ENCODE measurements around the gene TMEM215. TPM values are rescaled to one million over a fixed set of nuclear protein-coding genes. Genes with fewer than 3 reads are reported as not detected.

TMEM215 gene
- total RNA-seq, 1 experiment from 2014 or later, result not detected

DNA sequence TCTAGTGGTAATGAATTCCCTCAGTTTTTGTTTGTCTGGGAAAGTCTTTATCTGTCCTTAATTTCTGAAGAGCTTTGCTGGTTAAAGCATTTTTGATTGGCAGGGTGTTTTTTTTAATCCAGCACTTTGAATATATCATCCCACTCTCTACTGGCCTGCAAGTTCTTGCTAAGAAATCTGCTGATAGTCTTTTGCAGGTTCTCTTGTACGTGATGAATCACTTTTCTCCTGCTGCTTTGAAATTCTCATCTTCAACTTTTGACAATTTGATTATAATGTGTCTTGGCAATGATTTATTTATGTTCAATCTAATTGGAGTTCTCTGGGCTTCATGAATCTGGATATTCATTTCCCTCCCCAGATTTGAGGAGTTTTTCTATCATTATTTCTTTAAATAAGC is 8.1 kb upstream of the TMEM215 start:
- Histone ChIP-seq H3K27ac (ENCODE audit: low read length) (no peak overlapping the region), H3K9me3 (ENCODE audit: control insufficient read depth, insufficient read depth, low read depth, low read length) (no peaks in the 10 kb centered on the region), H3K36me3 (ENCODE audit: control insufficient read depth, insufficient read depth, low read length) (no peaks in the 10 kb centered on the region), H3K4me3 (ENCODE audit: low read depth in 2 of 2, low read length in 2 of 2) (no peak overlapping the region), H3K27me3 (ENCODE audit: control insufficient read depth, insufficient read depth, low read length) (peaks cover 5% of the 10 kb centered on the region; the same call in 1 of the 2 replicates), H3K4me1 (ENCODE audit: control insufficient read depth, insufficient read depth, low read length) (no peaks in the 10 kb centered on the region)
- ChIA-PET POLR2A (no interaction called here), CTCF (no interaction called here)
- DNase-seq (ENCODE audit: low read depth, low spot score) (no peak), ATAC-seq (no peak)
- TF ChIP-seq, protein P1, sequence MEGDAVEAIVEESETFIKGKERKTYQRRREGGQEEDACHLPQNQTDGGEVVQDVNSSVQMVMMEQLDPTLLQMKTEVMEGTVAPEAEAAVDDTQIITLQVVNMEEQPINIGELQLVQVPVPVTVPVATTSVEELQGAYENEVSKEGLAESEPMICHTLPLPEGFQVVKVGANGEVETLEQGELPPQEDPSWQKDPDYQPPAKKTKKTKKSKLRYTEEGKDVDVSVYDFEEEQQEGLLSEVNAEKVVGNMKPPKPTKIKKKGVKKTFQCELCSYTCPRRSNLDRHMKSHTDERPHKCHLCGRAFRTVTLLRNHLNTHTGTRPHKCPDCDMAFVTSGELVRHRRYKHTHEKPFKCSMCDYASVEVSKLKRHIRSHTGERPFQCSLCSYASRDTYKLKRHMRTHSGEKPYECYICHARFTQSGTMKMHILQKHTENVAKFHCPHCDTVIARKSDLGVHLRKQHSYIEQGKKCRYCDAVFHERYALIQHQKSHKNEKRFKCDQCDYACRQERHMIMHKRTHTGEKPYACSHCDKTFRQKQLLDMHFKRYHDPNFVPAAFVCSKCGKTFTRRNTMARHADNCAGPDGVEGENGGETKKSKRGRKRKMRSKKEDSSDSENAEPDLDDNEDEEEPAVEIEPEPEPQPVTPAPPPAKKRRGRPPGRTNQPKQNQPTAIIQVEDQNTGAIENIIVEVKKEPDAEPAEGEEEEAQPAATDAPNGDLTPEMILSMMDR (IDR thresholded peaks at IDR 0.05), result no peak
- no peak for TF ChIP-seq TCF7L2 (IDR thresholded peaks at IDR 0.05; ENCODE audit: low read depth, low read length)
- TF ChIP-seq POLR2AphosphoS5 (IDR thresholded peaks at IDR 0.05; ENCODE audit: low read depth, low read length), result no peak
- in situ Hi-C loops (cut with HindIII; ENCODE audit: low pct_unique_long_range_greater_than_20kb, low sequenced_read_pairs), result no loop called here
- BruUV-seq (replicated peaks), result no TSS peak
- intact Hi-C loops (cut with micrococcal nuclease; ENCODE audit: unreplicated experiment), result no loop called here

DNA sequence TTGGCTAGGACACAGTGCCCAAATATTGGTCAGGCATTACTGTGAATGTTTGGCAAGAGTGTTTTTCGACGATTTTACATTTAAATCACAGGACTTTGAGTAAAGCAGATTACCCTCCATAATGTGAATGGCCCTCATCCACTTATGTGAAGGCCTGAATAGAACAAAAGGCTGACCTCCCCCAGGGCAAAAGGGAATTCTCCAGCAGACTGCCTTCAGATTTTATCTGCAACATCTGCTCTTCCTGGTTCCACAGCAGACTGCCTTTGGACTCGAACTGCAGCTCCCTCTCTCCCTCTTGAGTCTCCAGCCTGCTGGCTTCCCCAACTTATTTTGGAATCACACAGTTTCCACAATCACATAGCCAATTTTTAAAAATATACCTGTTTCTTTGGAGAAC is 7.1 kb upstream of the TMEM215 start:
- CTCF ChIA-PET, result no interaction called here
- no peaks in the 10 kb centered on the region for H3K36me3 ChIP-seq (ENCODE audit: control insufficient read depth, insufficient read depth, low read length)
- no TSS peak for BruUV-seq (replicated peaks)

More for the DNA sequence above, 7.1 kb upstream of the TMEM215 start:
- intact Hi-C loops (cut with micrococcal nuclease; ENCODE audit: unreplicated experiment), result no loop called here
- Histone ChIP-seq H3K4me1 (ENCODE audit: control insufficient read depth, insufficient read depth, low read length) (no peaks in the 10 kb centered on the region), H3K27ac (ENCODE audit: low read length) (no peak overlapping the region), H3K27me3 (ENCODE audit: control insufficient read depth, insufficient read depth, low read length) (peaks cover 12% of the 10 kb centered on the region), H3K4me3 (ENCODE audit: low read depth in 2 of 2, low read length in 2 of 2) (no peak overlapping the region), H3K9me3 (ENCODE audit: control insufficient read depth, insufficient read depth, low read depth, low read length) (no peaks in the 10 kb centered on the region)
- POLR2A ChIA-PET, result no interaction called here
- no peak for TF ChIP-seq TCF7L2 (IDR thresholded peaks at IDR 0.05; ENCODE audit: low read depth, low read length)
- TF ChIP-seq, protein P2, sequence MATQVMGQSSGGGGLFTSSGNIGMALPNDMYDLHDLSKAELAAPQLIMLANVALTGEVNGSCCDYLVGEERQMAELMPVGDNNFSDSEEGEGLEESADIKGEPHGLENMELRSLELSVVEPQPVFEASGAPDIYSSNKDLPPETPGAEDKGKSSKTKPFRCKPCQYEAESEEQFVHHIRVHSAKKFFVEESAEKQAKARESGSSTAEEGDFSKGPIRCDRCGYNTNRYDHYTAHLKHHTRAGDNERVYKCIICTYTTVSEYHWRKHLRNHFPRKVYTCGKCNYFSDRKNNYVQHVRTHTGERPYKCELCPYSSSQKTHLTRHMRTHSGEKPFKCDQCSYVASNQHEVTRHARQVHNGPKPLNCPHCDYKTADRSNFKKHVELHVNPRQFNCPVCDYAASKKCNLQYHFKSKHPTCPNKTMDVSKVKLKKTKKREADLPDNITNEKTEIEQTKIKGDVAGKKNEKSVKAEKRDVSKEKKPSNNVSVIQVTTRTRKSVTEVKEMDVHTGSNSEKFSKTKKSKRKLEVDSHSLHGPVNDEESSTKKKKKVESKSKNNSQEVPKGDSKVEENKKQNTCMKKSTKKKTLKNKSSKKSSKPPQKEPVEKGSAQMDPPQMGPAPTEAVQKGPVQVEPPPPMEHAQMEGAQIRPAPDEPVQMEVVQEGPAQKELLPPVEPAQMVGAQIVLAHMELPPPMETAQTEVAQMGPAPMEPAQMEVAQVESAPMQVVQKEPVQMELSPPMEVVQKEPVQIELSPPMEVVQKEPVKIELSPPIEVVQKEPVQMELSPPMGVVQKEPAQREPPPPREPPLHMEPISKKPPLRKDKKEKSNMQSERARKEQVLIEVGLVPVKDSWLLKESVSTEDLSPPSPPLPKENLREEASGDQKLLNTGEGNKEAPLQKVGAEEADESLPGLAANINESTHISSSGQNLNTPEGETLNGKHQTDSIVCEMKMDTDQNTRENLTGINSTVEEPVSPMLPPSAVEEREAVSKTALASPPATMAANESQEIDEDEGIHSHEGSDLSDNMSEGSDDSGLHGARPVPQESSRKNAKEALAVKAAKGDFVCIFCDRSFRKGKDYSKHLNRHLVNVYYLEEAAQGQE (IDR thresholded peaks at IDR 0.05; ENCODE audit: insufficient read depth in 1 of 2, low read depth in 2 of 2, low read length in 1 of 2), result no peak
- TF ChIP-seq, protein P1 (IDR thresholded peaks at IDR 0.05), result no peak
- no peak for TF ChIP-seq SIN3A (IDR thresholded peaks at IDR 0.05; ENCODE audit: borderline replicate concordance, insufficient read depth, low read depth, low read length)
- no peak for TF ChIP-seq POLR2AphosphoS5 (IDR thresholded peaks at IDR 0.05; ENCODE audit: low read depth, low read length)
- in situ Hi-C loops (cut with HindIII; ENCODE audit: low pct_unique_long_range_greater_than_20kb, low sequenced_read_pairs), result no loop called here
- DNase-seq (ENCODE audit: low read depth, low spot score) (no peak), ATAC-seq (no peak)
